IMR-90 (cell line): ENCODE results near the gene FRMD1. TPM values are rescaled to one million over a fixed set of nuclear protein-coding genes. Genes with fewer than 3 reads are reported as not detected.

Experiments used
- ATAC-seq: fragments of 200-7000 bp; cut with Tn5 transposase; 2 replicates; pipeline ENCODE4 v1.9.1; 2020; ENCODE audit warnings: low read depth, mild to moderate bottlenecking, moderate library complexity
- BruUV-seq: library from RNA; stranded (reverse); fragments of 400-500 nt; replicated peaks from 2 replicates; lab custom pipeline; 2021; lab: Mats Ljungman, UMichigan
- CTCF ChIA-PET: fragments of 300-600 bp; formaldehyde crosslinking; extraction: SDS; loops from one replicate; lab custom pipeline; 2021; ENCODE audit warnings: antibody characterized with exemption; lab: Yijun Ruan, JAX
- POLR2A ChIA-PET: fragments of 300-600 bp; sonication (Branson Sonifier 250); formaldehyde crosslinking; loops from one replicate; lab custom pipeline; 2022; ENCODE audit warnings: antibody characterized with exemption; ENCODE audit not compliant: unreplicated experiment; lab: Charles Lee
- DNase-seq: peaks from one replicate; pipeline ENCODE4 v3.0.0; 2013
- H2AFZ ChIP-seq: replicated peaks from 2 replicates; pipeline ENCODE3; 2013; ENCODE audit warnings: low read length, mild to moderate bottlenecking; ENCODE audit not compliant: poor library complexity
- H2AK5ac ChIP-seq: 2 replicates; pipeline ENCODE4 v1.6.1; 2013; ENCODE audit warnings: low read depth, low read length, inconsistent platforms
- H2AK9ac ChIP-seq: replicated peaks from 2 replicates; pipeline ENCODE3; 2013; ENCODE audit warnings: mild to moderate bottlenecking, low read depth, low read length, moderate library complexity; ENCODE audit not compliant: poor library complexity
- H2BK120ac ChIP-seq: 2 replicates; pipeline ENCODE4 v1.6.1; 2013; ENCODE audit warnings: low read depth, low read length, inconsistent platforms
- H2BK15ac ChIP-seq: 3 replicates; pipeline ENCODE4 v1.6.1; 2013; ENCODE audit warnings: low read depth, low read length, inconsistent platforms
- H2BK20ac ChIP-seq: 2 replicates; pipeline ENCODE4 v1.6.1; 2013; ENCODE audit warnings: low read depth, mild to moderate bottlenecking, inconsistent platforms, low read length, moderate library complexity
- H2BK5ac ChIP-seq: 2 replicates; pipeline ENCODE4 v1.6.1; 2013; ENCODE audit warnings: mild to moderate bottlenecking, low read depth, low read length, inconsistent platforms; ENCODE audit not compliant: poor library complexity, severe bottlenecking
- H3K14ac ChIP-seq: replicated peaks from 2 replicates; pipeline ENCODE4 v1.6.1; 2013; ENCODE audit warnings: low read depth, low read length, inconsistent platforms
- H3K18ac ChIP-seq: 2 replicates; pipeline ENCODE4 v1.6.1; 2013; ENCODE audit warnings: low read depth, low read length, control low read depth
- H3K23ac ChIP-seq: 2 replicates; pipeline ENCODE4 v1.6.1; 2013; ENCODE audit warnings: low read depth, low read length, inconsistent platforms
- H3K27ac ChIP-seq: 2 replicates; pipeline ENCODE4 v1.5.1; 2013; ENCODE audit warnings: mild to moderate bottlenecking, control low read depth, low read length; ENCODE audit not compliant: insufficient read depth
- H3K27me3 ChIP-seq: 2 replicates; pipeline ENCODE4 v1.6.1; 2013; ENCODE audit warnings: low read length; ENCODE audit not compliant: control insufficient read depth, insufficient read depth
- H3K36me3 ChIP-seq: 2 replicates; pipeline ENCODE4 v1.6.1; 2013; ENCODE audit warnings: low read length, mixed read lengths; ENCODE audit not compliant: control insufficient read depth, insufficient read depth
- H3K4ac ChIP-seq: 2 replicates; pipeline ENCODE4 v1.6.1; 2013; ENCODE audit warnings: low read depth, low read length, inconsistent platforms
- H3K4me1 ChIP-seq: 2 replicates; pipeline ENCODE4 v1.6.1; 2013; ENCODE audit warnings: low read length, mixed read lengths; ENCODE audit not compliant: control insufficient read depth, insufficient read depth
- H3K4me2 ChIP-seq: 2 replicates; pipeline ENCODE4 v1.6.1; 2013; ENCODE audit warnings: low read depth, mild to moderate bottlenecking, control low read depth, low read length, moderate library complexity
- H3K4me3 ChIP-seq: 2 replicates; pipeline ENCODE4 v1.5.1; 2013; ENCODE audit warnings: low read depth, mild to moderate bottlenecking, control low read depth, low read length, moderate library complexity; ENCODE audit not compliant: insufficient read depth
- H3K56ac ChIP-seq: 2 replicates; pipeline ENCODE4 v1.6.1; 2013; ENCODE audit warnings: low read length, inconsistent platforms; ENCODE audit not compliant: insufficient read depth; ENCODE audit errors: extremely low read depth
- H3K79me1 ChIP-seq, 2 experiments: 2 replicates each; pipeline ENCODE4 v1.6.1; 2013; ENCODE audit warnings: low read length in 2 of 2, inconsistent platforms in 1 of 2, low read depth in 1 of 2
- H3K9ac ChIP-seq: 2 replicates; pipeline ENCODE4 v1.6.1; 2013; ENCODE audit warnings: low read depth, low read length, control low read depth
- H3K9me1 ChIP-seq: 2 replicates; pipeline ENCODE4 v1.6.1; 2013; ENCODE audit warnings: low read length, inconsistent platforms; ENCODE audit not compliant: insufficient read depth
- H3K9me3 ChIP-seq: 2 replicates; pipeline ENCODE4 v1.6.1; 2013; ENCODE audit warnings: low read length; ENCODE audit not compliant: control insufficient read depth, insufficient read depth
- H4K20me1 ChIP-seq: 2 replicates; pipeline ENCODE4 v1.6.1; 2013; ENCODE audit warnings: low read length, inconsistent platforms; ENCODE audit not compliant: insufficient read depth
- H4K5ac ChIP-seq: 2 replicates; pipeline ENCODE4 v1.6.1; 2013; ENCODE audit warnings: mild to moderate bottlenecking, low read depth, low read length, control low read depth
- H4K8ac ChIP-seq, 2 experiments: 2 replicates each; pipeline ENCODE4 v1.6.1; 2013; ENCODE audit warnings: low read depth in 2 of 2, low read length in 2 of 2, control low read depth in 1 of 2, inconsistent platforms in 1 of 2
- H4K91ac ChIP-seq: 2 replicates; pipeline ENCODE4 v1.6.1; 2013; ENCODE audit warnings: low read depth, low read length, inconsistent platforms; ENCODE audit not compliant: insufficient read depth
- CTCF ChIP-seq: conservative IDR thresholded peaks from 2 replicates; pipeline ENCODE4 v1.5.1; 2012; ENCODE audit warnings: mild to moderate bottlenecking, low read depth, low read length, improper control_type of control experiment
- MAZ ChIP-seq: IDR thresholded peaks from 2 replicates; pipeline ENCODE4 v1.6.1; 2012; ENCODE audit warnings: low read depth, mild to moderate bottlenecking, low read length, improper control_type of control experiment, moderate library complexity, borderline replicate concordance
- MXI1 ChIP-seq: IDR thresholded peaks from 2 replicates; pipeline ENCODE4 v1.6.1; 2012; ENCODE audit warnings: low read depth, mild to moderate bottlenecking, low read length, moderate library complexity, borderline replicate concordance
- WGBS, 2 experiments: methylation state at CpG; one replicate each; pipeline versions ENCODE4 v1.1.5 to v1.1.7; 2013; ENCODE audit warnings: missing lambda C conversion rate in 2 of 2; ENCODE audit not compliant: insufficient read length in 1 of 2; ENCODE audit errors: extremely low coverage in 2 of 2; 5-methylcytosine and 5-hydroxymethylcytosine counted together
- dilution Hi-C: fragments of 300-500 bp; cut with HindIII; formaldehyde crosslinking; loops from one replicate; pipeline ENCODE4 v1.14.3; 2018; ENCODE audit warnings: low sequenced_read_pairs; ENCODE audit not compliant: unreplicated experiment
- in situ Hi-C: fragments of 300-500 bp; cut with MboI; formaldehyde crosslinking; loops from 3 replicates; pipeline ENCODE4 v1.14.3; 2019; ENCODE audit warnings: low sequenced_read_pairs, inconsistent platforms, mixed read lengths
- intact Hi-C: fragments of 100-400 bp; cut with micrococcal nuclease; formaldehyde crosslinking; loops from 2 replicates; pipeline ENCODE4 v1.10.0; 2022
- polyA plus RNA-seq, 3 experiments: library from polyadenylated mRNA; depleted of rRNA; stranded (reverse); fragments of >200 nt; gene quantifications; 2 replicates each; pipeline ENCODE4 v1.2.3, GENCODE V29; 2012; ENCODE audit warnings: low replicate concordance in 1 of 3
- total RNA-seq: library from RNA; depleted of rRNA; stranded (reverse); fragments of >200 nt; gene quantifications from 2 replicates; pipeline ENCODE4 v1.2.3, GENCODE V29; 2012

The FRMD1 gene
- total and polyA plus RNA-seq, 2 of the 4 experiments (the other 2 are of a cell fraction) = not detected

- Histone ChIP-seq H3K14ac (no peak overlapping the region), H4K5ac (no peak overlapping the region), H3K9me1 (no peaks in the 10 kb centered on the region), H3K4ac (no peak overlapping the region), H4K91ac (no peak overlapping the region), H2BK15ac (no peak overlapping the region), H3K9ac (no peak overlapping the region), H2AK9ac (no peak overlapping the region), H4K20me1 (no peaks in the 10 kb centered on the region), H3K27ac (no peak overlapping the region), H4K8ac (no peak overlapping the region), H2BK120ac (no peak overlapping the region), H3K4me2 (no peak overlapping the region), H2AFZ (no peak overlapping the region), H2AK5ac (no peak overlapping the region), H2BK5ac (no peak overlapping the region), H3K36me3 (no peaks in the 10 kb centered on the region), H3K56ac (no peak overlapping the region), H3K9me3 (peaks cover 22% of the 10 kb centered on the region), H3K4me1 (no peaks in the 10 kb centered on the region), H3K23ac (no peak overlapping the region), H3K18ac (no peak overlapping the region), H3K79me1 (no peaks in the 10 kb centered on the region), H2BK20ac (no peak overlapping the region), H3K4me3 (no peak overlapping the region), H3K27me3 (peaks cover 14% of the 10 kb centered on the region)
- TF ChIP-seq CTCF = no peak
- TF ChIP-seq MXI1 = no peak
- no peak for TF ChIP-seq MAZ
- ChIA-PET POLR2A (no interaction called here), CTCF (interaction anchor here (0.9 kb wide), 1 partner anchor 15 kb away, joined by 4 read pairs; no protein-coding TSS in a partner anchor)
- WGBS, 2 experiments = 60% methylated on average over 4 of the region's 18 CpGs; no CpG with 5 or more reads in 1 of the 2 experiments
- BruUV-seq = no TSS peak
- intact Hi-C loops = no loop called here
- ATAC-seq (no peak), DNase-seq (no peak)
- in situ Hi-C loops = no loop called here
- dilution Hi-C loops = no loop called here
Observed at GRCh38 chr6:168016721-168017525, 62.1 kb downstream of the FRMD1 start.
